ENCODE results near the gene PRIM2.
A peak's percentile ranks its signal among the peaks of the same experiment; 100 is the strongest.
"Not testable (repeated sequence)": the region's sequence is repeated elsewhere in the genome, so short reads cannot be mapped to it uniquely, and the experiment has no call there.

The PRIM2 gene

GRCh38 chr6:57610612-57611011 lies 293.2 kb downstream of the PRIM2 start:
- DNase-seq (ENCODE audit: low read depth) = not testable (repeated sequence)

- not testable (repeated sequence) for DNase-seq (ENCODE audit: low read depth)
Measured at GRCh38 chr6:57618959-57619358, 301.5 kb downstream of the PRIM2 start.

GRCh38 chr6:57631773-57632172 lies 314.3 kb downstream of the PRIM2 start:
- not testable (repeated sequence) for DNase-seq (ENCODE audit: low read depth)

- DNase-seq (ENCODE audit: low read depth) = not testable (repeated sequence)
Measured at GRCh38 chr6:57658526-57658925, 341.1 kb downstream of the PRIM2 start.

- not testable (repeated sequence) for DNase-seq (ENCODE audit: low read depth)
Measured at GRCh38 chr6:57659794-57660193, 342.4 kb downstream of the PRIM2 start.

- not testable (repeated sequence) for DNase-seq (ENCODE audit: low read depth)
Measured at GRCh38 chr6:57660940-57661339, 343.5 kb downstream of the PRIM2 start.

- DNase-seq (ENCODE audit: low read depth) = not testable (repeated sequence)
Measured at GRCh38 chr6:57668108-57668507, 350.7 kb downstream of the PRIM2 start.

GRCh38 chr6:57671237-57671636 lies 353.8 kb downstream of the PRIM2 start:
- DNase-seq (ENCODE audit: low read depth) = not testable (repeated sequence)

- DNase-seq (ENCODE audit: low read depth) = peak; percentile 21
Measured at GRCh38 chr6:57671937-57672627, 354.7 kb downstream of the PRIM2 start.

- peak; percentile 18 for DNase-seq (ENCODE audit: low read depth)
Measured at GRCh38 chr6:57673281-57673680, 355.9 kb downstream of the PRIM2 start.

- not testable (repeated sequence) for DNase-seq (ENCODE audit: low read depth)
Measured at GRCh38 chr6:57675386-57675785, 358.0 kb downstream of the PRIM2 start.

- DNase-seq (ENCODE audit: low read depth) = not testable (repeated sequence)
Measured at GRCh38 chr6:57696382-57696781, 379.0 kb downstream of the PRIM2 start.

Measured in GM04504 (cell line).